Naive B cell (primary cell): Measurements from ENCODE around the gene TRAK1. TPM values are rescaled to one million over a fixed set of nuclear protein-coding genes. Genes with fewer than 3 reads are reported as not detected.

Experiments
- ATAC-seq, 2 donors: fragments of 150-1000 bp; cut with Tn5 transposase; 2 replicates each; pipeline ENCODE4 v1.10.0; 2021; ENCODE audit warnings: low read depth in 2 of 2, mild to moderate bottlenecking in 2 of 2, moderate library complexity in 2 of 2
- DNase-seq: peaks from one replicate; pipeline ENCODE4 v3.0.0; 2022
- H3K27ac Mint-ChIP-seq, 6 donors: one replicate each; pipeline ENCODE4 v1.8.0; 2020 to 2022; ENCODE audit warnings: mild to moderate bottlenecking in 6 of 6, mixed read lengths in 6 of 6, moderate library complexity in 5 of 6, inconsistent platforms in 2 of 6
- H3K27me3 Mint-ChIP-seq, 3 donors: one replicate each; pipeline ENCODE4 v1.8.0; 2021 to 2022; ENCODE audit warnings: mixed read lengths in 3 of 3, mild to moderate bottlenecking in 1 of 3
- H3K36me3 Mint-ChIP-seq, 2 donors: one replicate each; pipeline ENCODE4 v1.8.0; 2020 to 2022; ENCODE audit warnings: mixed read lengths in 2 of 2, inconsistent platforms in 1 of 2, mild to moderate bottlenecking in 1 of 2
- H3K4me1 Mint-ChIP-seq, 3 donors: one replicate each; pipeline ENCODE4 v1.8.0; 2020 to 2022; ENCODE audit warnings: mixed read lengths in 3 of 3, inconsistent platforms in 1 of 3, mild to moderate bottlenecking in 1 of 3, moderate library complexity in 1 of 3
- H3K4me3 Mint-ChIP-seq, 8 donors: one replicate each; pipeline ENCODE4 v1.8.0; 2020 to 2022; ENCODE audit warnings: mild to moderate bottlenecking in 8 of 8, mixed read lengths in 8 of 8, moderate library complexity in 8 of 8, inconsistent platforms in 2 of 8
- H3K9me3 Mint-ChIP-seq, 7 donors: one replicate each; pipeline ENCODE4 v1.8.0; 2020 to 2022; ENCODE audit warnings: mixed read lengths in 7 of 7, mild to moderate bottlenecking in 5 of 7, inconsistent platforms in 2 of 7, moderate library complexity in 1 of 7
- polyA plus RNA-seq, 6 donors: library from polyadenylated mRNA; unstranded; fragments of 300-500 nt; fragmentation: Illumina TruSeq; gene quantifications; one replicate each; pipeline ENCODE4 v1.2.3, GENCODE V29; 2021; ENCODE audit warnings: low read depth in 6 of 6

Gene TRAK1
- polyA plus RNA-seq, 6 donors from 2014 or later: 20.5 to 54.1 (median 28.4) TPM

DNA sequence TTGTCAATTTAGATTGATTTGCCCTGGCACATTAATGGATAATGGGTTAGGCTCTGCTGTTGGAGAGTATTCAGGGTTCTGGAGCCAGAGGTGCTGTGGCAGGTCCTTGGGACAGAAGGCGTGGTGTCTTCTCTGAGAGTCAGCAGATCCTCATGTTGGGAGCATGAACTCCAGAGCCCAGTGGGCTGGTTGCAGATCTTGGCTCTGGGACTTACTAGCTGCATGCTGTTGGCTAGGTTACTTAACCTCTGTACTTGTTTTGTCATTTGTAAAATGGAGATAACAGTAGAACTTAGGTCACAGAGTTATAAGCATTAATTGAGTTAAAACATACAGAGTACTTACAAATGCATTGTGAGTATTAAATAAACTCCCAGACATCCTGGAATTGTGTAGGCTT is 97.2 kb downstream of the TRAK1 start:
- no peak for ATAC-seq

GRCh38 chr3:42189001-42189460 is 97.9 kb downstream of the TRAK1 start:
- Mint-ChIP-seq H3K9me3 (no peaks in the 10 kb centered on the region), H3K4me1 (peaks cover 11 to 36% (median 19%) of the 10 kb centered on the region in 3 donors), H3K27ac (peak overlapping the region in 2 of 6 donors; percentile 44 to 69), H3K36me3 (peaks cover 8 to 10% of the 10 kb centered on the region in 2 donors), H3K27me3 (no peaks in the 10 kb centered on the region), H3K4me3 (no peak overlapping the region)
- no peak for DNase-seq
- no peak for ATAC-seq

More for the DNA sequence above, 97.2 kb downstream of the TRAK1 start:
- H3K4me1 Mint-ChIP-seq: peaks cover 11 to 31% (median 19%) of the 10 kb centered on the region in 3 donors
- H3K4me3 Mint-ChIP-seq: no peak overlapping the region
- no peaks in the 10 kb centered on the region for H3K9me3 Mint-ChIP-seq
- peaks cover 8 to 10% of the 10 kb centered on the region in 2 donors for H3K36me3 Mint-ChIP-seq
- H3K27me3 Mint-ChIP-seq: no peaks in the 10 kb centered on the region
- DNase-seq: no peak
- peak overlapping the region in 4 of 6 donors; percentile 20 to 85 (median 49) for H3K27ac Mint-ChIP-seq

DNA sequence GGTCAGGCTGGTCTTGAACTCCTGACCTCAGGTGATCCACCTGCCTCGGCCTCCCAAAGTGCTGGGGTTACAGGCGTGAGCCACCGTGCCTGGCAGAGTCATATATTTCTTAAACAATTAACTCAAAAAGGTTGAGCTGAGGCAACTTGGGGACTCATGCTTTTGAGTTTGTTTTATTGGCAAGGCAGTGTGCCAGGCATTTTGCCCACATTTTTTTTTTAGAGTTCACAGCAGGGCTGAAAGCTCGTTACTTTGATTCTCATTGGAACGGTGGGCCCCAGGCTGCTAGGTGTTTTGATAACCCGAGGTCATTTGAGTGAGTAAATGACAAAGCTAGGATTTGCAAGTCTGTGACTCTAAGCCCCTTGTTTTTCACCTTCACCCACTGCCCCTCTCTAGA is 98.6 kb downstream of the TRAK1 start:
- H3K4me1 Mint-ChIP-seq: peaks cover 11 to 36% (median 19%) of the 10 kb centered on the region in 3 donors
- H3K27ac Mint-ChIP-seq: peak overlapping the region in 3 of 6 donors; percentile 34 to 83 (median 72)
- no peaks in the 10 kb centered on the region for H3K27me3 Mint-ChIP-seq
- no peak overlapping the region for H3K4me3 Mint-ChIP-seq
- ATAC-seq: no peak
- DNase-seq: no peak
- peaks cover 6 to 9% of the 10 kb centered on the region in 2 donors for H3K36me3 Mint-ChIP-seq
- H3K9me3 Mint-ChIP-seq: no peaks in the 10 kb centered on the region

- peaks cover 11 to 42% (median 19%) of the 10 kb centered on the region in 3 donors for H3K4me1 Mint-ChIP-seq
These were observed 99.7 kb downstream of the TRAK1 start for GRCh38 chr3:42190701-42191442.

DNA sequence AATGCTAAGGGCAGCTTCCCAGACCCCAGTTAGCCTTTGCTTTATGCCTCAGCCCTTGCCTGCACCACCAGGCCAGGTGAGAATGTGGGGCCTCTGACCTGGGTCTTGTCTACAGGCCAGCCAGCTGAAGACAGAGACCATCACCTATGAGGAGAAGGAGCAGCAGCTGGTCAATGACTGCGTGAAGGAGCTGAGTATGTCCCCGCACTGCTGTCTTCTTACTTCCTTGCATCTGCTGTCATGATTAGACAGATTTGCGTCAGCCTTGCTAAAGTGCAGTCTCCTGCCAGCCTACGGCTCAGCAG is 100.2 kb downstream of the TRAK1 start:
- Mint-ChIP-seq H3K36me3 (peaks cover 9 to 17% of the 10 kb centered on the region in 2 donors), H3K4me1 (peaks cover 11 to 42% (median 19%) of the 10 kb centered on the region in 3 donors), H3K4me3 (peak overlapping the region in 4 of 8 donors; percentile 5 to 73 (median 32)), H3K27ac (peak overlapping the region in 4 of 6 donors; percentile 36 to 90 (median 74)), H3K27me3 (no peaks in the 10 kb centered on the region), H3K9me3 (no peaks in the 10 kb centered on the region)
- no peak for DNase-seq
- ATAC-seq: peak in 1 of 2 donors; percentile 22

More at GRCh38 chr3:42190701-42191442, 99.7 kb downstream of the TRAK1 start:
- peak overlapping the region in 5 of 6 donors; percentile 49 to 96 (median 83) for H3K27ac Mint-ChIP-seq
- peak; percentile 69 to 82 for ATAC-seq
- H3K27me3 Mint-ChIP-seq: no peaks in the 10 kb centered on the region
- H3K9me3 Mint-ChIP-seq: no peaks in the 10 kb centered on the region
- DNase-seq: peak; percentile 57
- H3K4me3 Mint-ChIP-seq: peak overlapping the region in 5 of 8 donors; percentile 5 to 73 (median 24)
- H3K36me3 Mint-ChIP-seq: peaks cover 9 to 17% of the 10 kb centered on the region in 2 donors

DNA sequence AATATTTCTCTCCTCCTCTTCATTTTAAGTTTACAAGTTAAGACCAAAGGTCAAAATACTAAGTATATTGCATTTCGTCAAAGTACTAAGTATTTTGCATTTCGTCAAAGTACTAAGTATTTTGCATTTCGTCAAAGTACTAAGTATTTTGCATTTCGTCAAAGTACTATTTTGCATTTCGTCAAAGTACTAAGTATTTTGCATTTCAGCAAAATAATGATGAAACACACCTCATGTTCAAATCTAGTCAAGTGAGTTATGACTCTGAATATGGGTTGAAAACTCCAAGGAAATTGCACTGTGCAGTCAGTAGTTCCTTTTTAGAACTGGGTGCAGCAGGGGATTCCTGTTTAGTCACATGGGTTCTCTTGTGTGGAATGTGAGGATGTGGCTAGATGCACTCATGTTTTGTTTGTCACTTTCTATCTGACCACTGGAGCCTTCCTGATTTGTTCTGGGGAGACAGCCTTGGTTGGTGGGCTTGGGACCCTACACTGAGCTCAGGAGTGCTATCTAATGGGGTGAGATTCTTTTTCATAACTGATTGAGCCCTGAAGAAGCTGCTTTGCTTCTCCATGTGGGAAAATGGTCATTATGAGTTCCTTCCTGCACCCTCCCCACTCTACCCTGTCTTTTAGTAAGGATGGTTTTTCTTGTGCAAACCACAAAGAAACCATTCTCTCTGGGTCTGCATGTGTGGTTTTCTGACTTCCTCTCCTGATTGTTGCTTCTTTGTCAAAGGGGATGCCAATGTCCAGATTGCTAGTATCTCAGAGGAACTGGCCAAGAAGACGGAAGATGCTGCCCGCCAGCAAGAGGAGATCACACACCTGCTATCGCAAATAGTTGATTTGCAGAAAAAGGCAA is 101.4 kb downstream of the TRAK1 start:
- Mint-ChIP-seq H3K27me3 (no peaks in the 10 kb centered on the region), H3K4me1 (peaks cover 11 to 42% (median 19%) of the 10 kb centered on the region in 3 donors), H3K9me3 (no peaks in the 10 kb centered on the region), H3K27ac (peak overlapping the region; percentile 14 to 67 (median 50)), H3K4me3 (peak overlapping the region in 2 of 8 donors; percentile 18 to 64), H3K36me3 (peaks cover 9 to 17% of the 10 kb centered on the region in 2 donors)
- ATAC-seq (peak; percentile 31 to 45), DNase-seq (no peak)

- H3K27ac Mint-ChIP-seq: peak overlapping the region in 5 of 6 donors; percentile 41 to 68 (median 47)
- H3K36me3 Mint-ChIP-seq: peaks cover 17 to 21% of the 10 kb centered on the region in 2 donors
These were observed 103.9 kb downstream of the TRAK1 start for GRCh38 chr3:42194943-42195510.

DNA sequence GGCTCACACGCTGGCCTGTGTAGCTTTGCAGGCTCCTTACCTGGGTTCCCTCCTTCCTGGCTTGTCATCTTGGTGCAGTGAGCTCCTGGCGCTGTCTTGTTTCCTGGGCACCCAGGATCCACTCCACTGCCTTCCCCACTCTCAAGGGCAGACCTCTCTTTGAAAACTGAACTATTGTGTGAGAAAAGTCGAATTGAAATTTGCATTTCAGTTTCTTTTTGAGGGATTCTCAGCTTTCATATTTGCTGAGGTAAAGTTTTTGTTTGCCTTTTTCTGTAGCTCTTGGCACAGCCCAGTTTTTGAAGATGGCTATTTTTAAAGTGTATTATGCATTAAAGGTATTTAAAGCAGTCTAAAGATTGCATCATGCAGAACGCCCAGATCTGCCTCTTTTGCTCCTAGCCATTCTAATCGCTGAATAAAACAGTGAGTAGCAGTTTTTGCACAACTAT is 104.7 kb downstream of the TRAK1 start:
- peak overlapping the region in 2 of 6 donors; percentile 41 to 65 for H3K27ac Mint-ChIP-seq
- peaks cover 17 to 27% of the 10 kb centered on the region in 2 donors for H3K36me3 Mint-ChIP-seq
- H3K4me1 Mint-ChIP-seq: peaks cover 11 to 42% (median 19%) of the 10 kb centered on the region in 3 donors
- no peak for DNase-seq
- H3K9me3 Mint-ChIP-seq: no peaks in the 10 kb centered on the region
- ATAC-seq: no peak
- no peak overlapping the region for H3K4me3 Mint-ChIP-seq
- H3K27me3 Mint-ChIP-seq: no peaks in the 10 kb centered on the region

More at GRCh38 chr3:42194943-42195510, 103.9 kb downstream of the TRAK1 start:
- no peak for DNase-seq
- Mint-ChIP-seq H3K4me1 (peaks cover 11 to 44% (median 23%) of the 10 kb centered on the region in 3 donors), H3K9me3 (no peaks in the 10 kb centered on the region), H3K27me3 (no peaks in the 10 kb centered on the region), H3K4me3 (no peak overlapping the region)
- no peak for ATAC-seq

- Mint-ChIP-seq H3K36me3 (peaks cover 26 to 41% of the 10 kb centered on the region in 2 donors), H3K27ac (peak overlapping the region in 1 of 6 donors; percentile 91)
These were observed 107.6 kb downstream of the TRAK1 start for GRCh38 chr3:42198709-42199108.

DNA sequence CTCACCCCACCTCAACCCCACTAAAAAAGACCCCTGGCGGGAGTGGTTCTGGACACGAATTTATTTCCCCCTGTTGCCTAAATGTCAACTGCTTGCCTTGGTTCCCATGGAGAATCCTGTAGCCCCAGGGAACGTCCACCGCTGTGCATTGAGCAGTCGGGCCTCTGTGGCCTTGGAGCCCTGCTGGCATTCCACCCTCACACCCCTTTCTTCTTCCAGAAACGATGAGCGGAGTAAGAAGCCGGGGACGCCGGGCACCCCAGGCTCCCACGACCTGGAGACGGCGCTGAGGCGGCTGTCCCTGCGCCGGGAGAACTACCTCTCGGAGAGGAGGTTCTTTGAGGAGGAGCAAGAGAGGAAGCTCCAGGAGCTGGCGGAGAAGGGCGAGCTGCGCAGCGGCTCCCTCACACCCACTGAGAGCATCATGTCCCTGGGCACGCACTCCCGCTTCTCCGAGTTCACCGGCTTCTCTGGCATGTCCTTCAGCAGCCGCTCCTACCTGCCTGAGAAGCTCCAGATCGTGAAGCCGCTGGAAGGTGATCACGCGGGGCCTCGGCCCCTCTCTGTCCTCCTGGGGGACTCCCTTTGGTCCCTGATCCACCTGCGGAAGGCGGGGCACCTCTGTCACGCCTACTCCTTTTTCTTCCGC is 111.2 kb downstream of the TRAK1 start:
- Mint-ChIP-seq H3K36me3 (peaks cover 8 to 36% of the 10 kb centered on the region in 2 donors), H3K4me1 (peaks cover 0 to 5% (median 5%) of the 10 kb centered on the region in 3 donors), H3K4me3 (no peak overlapping the region), H3K27me3 (no peaks in the 10 kb centered on the region), H3K27ac (peak overlapping the region in 1 of 6 donors; percentile 60), H3K9me3 (no peaks in the 10 kb centered on the region)
- no peak for DNase-seq
- no peak for ATAC-seq

More at GRCh38 chr3:42198709-42199108, 107.6 kb downstream of the TRAK1 start:
- DNase-seq (no peak), ATAC-seq (no peak)
- H3K4me1 Mint-ChIP-seq: peaks cover 0 to 13% (median 5%) of the 10 kb centered on the region in 3 donors
- H3K4me3 Mint-ChIP-seq: peak overlapping the region in 1 of 8 donors; percentile 30
- H3K9me3 Mint-ChIP-seq: no peaks in the 10 kb centered on the region
- H3K27me3 Mint-ChIP-seq: no peaks in the 10 kb centered on the region

- Mint-ChIP-seq H3K4me1 (peaks cover 2 to 5% (median 4%) of the 10 kb centered on the region in 3 donors), H3K9me3 (no peaks in the 10 kb centered on the region), H3K27ac (peak overlapping the region in 2 of 6 donors; percentile 54 to 56), H3K4me3 (no peak overlapping the region), H3K36me3 (peaks cover 24 to 32% of the 10 kb centered on the region in 2 donors), H3K27me3 (no peaks in the 10 kb centered on the region)
- no peak for DNase-seq
- ATAC-seq: no peak
These were observed 113.9 kb downstream of the TRAK1 start for GRCh38 chr3:42204867-42205599.
